GDM1 (cell line): Measurements from ENCODE around the gene SLC30A7.

Experiments used
- DNase-seq: peaks from one replicate; lab custom pipeline; 2025; lab: John Stamatoyannopoulos, UW

Gene SLC30A7

DNA sequence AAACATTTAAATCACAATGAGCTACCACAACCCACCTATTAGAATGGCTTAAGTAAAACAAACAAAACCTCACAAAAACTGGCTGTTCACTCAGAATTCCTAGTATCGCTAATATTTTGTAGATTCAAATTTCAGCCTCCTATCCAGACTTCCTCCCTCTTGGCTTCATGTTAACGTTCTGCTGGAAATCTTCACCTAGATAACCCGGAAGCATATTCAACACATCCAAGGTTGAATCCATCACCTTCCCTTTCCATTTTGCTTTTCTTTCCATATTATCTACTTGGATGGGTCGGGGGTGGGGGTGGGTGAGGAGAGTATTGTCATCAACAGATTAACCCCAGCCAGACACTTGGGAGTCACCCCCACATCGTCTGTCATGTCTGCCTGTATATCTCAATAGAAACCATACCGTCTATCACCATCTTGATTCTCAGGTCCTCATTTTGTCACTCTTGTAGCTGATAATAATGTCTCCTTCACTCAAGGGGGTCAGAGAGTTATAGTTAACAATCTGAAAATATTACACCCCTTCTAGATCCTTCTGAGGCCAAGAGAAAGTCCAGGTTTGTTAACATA, 131.4 kb downstream of the SLC30A7 start:
- DNase-seq, result no peak

DNA sequence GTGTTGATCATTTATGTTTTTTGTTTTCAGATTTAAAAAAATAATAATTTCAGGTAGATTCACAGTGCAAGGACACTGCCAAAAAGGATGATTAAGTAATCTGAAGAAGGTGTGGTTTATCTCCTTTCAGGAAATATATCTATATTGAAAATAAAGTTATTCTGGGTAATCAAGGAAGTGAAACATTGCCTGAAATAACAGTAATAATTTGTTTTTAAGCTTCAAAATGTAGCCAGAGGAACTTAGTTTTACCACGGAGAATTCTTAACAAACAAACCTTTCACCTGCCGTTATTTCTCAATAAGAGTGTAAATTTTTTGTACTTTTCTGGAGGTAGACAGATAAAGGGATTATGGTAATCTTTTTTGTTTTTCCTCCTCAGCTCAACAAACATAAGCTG, 132.6 kb downstream of the SLC30A7 start:
- DNase-seq, result no peak

DNA sequence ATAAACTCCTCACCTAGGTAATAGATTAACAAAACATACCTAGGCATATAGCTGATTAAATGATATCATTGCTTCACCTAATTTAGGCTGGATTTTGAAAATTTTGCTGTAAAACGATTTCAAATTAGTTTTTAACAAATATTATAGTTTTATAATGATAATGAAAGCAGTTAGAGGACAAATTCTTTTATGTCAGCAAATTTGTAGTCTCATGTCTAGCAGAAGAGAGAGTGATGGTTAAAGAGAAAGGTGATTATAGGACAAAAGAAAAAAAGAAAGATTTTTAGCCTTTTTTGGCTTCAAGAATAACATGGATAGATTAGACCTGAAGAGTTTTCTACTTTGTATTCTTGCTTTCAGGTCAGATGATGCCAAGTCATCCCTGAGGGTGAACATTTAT, 133.3 kb downstream of the SLC30A7 start:
- no peak for DNase-seq

DNA sequence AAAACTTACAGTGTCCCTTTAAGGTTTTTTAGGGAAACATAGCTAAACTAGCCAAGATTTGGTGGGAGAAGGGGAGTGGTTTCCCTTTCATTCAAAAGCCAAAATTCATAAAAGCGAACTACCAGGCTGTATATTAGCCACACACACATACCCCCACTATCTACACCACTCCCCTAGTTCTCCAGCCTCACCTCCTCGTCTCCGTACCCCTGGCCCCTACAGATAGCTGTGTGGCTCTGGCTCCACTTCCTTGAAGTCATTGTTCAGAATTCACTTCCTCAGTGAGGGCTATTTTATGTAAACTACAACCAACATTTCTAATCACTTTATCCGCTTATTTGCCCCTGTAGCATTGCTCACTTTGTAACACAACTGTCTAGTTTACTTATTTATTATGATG, 135.0 kb downstream of the SLC30A7 start:
- DNase-seq, result no peak
